T-helper 2 cell (primary cell): Measurements from ENCODE around the gene SERPINB5.

Experiments
- DNase-seq, 5 experiments: peaks; one replicate each; pipeline versions ENCODE4 v3.0.0 to v3.0.0-alpha.2; 2012 to 2022

The SERPINB5 gene

DNA sequence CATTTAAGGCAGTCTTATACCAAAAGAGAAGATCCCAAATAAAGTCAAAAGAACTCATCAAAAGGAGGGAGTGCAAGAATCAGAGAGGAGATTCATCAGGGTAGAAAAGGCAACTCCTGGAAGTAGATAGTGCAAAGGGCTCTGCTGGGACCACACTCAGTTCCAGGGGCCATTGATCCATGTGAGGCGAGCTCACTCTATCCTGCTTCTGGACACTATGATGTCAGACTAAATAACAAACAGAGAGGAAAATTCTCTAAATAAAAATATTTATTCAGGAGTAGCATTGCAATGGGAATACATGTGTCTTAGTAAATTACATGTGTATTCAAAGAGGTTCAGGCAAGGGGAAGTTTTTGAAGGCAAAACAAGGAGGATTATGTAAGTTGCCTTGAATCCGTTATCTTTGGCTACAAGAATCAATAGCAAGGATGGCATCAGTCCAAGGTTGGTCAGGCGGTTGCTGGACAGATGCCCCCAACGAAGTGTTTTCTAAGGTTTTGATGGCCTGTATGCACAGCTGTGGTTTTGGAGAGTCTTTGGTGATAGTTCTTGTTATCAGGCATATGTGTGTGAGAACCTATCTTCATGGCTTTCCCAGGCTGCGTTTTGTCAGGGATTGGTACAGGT, 52.2 kb downstream of the SERPINB5 start:
- DNase-seq = no peak

- DNase-seq = no peak
Measured at GRCh38 chr18:63532471-63532870, 55.7 kb downstream of the SERPINB5 start.

- peak in 1 of 5 experiments; percentile 22 for DNase-seq
Measured at GRCh38 chr18:63534615-63535014, 57.9 kb downstream of the SERPINB5 start.

GRCh38 chr18:63539904-63540510, 63.2 kb downstream of the SERPINB5 start:
- no peak for DNase-seq

- DNase-seq = no peak
Measured at GRCh38 chr18:63542069-63542468, 65.3 kb downstream of the SERPINB5 start, which contains the start of gene SERPINB12. SERPINB12 (plus strand) TSS chr18:63542369; CDS start chr18:63556160, 13,791 bp downstream.

DNA sequence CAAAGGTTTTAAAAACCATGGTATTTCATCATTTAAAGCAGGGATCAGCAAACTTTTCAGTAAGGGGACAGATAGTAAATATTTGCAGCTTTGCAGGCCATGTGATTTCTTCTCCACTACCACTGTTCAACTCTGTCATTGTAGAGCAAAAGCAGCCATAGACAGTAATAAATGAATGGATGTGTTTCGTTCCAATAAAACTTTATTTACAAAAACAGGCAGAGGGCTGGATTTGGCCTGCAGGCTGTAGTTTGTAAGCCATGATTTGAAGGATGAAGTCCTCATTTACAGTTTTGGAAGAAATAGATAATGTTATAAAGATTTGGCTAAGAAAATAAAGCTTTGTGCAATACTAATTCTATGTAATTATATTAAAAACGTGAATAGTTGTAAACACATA, 67.3 kb downstream of the SERPINB5 start:
- no peak for DNase-seq

DNA sequence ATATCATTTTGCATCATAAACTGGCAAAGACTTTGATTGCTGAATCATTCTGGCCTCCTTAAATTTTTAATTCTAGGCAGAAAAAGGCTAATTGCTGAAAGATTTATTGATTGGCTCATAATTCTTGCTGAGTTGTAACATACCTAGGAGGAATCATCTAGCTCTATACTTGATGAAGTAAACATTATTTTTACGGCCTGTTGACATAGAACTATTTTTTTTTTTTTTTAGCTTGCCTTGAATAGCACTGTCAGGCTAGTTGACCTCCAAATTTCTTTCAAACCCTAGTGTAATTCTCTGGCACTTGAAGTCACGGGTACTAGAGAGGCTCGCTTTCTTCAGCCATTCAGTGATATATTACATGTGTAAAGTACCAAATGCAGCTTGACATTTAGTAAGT, 68.2 kb downstream of the SERPINB5 start:
- DNase-seq = no peak

- DNase-seq = no peak
Measured at GRCh38 chr18:63550068-63550467, 73.3 kb downstream of the SERPINB5 start.

- no peak for DNase-seq
Measured at GRCh38 chr18:63551769-63552168, 75.0 kb downstream of the SERPINB5 start.

DNA sequence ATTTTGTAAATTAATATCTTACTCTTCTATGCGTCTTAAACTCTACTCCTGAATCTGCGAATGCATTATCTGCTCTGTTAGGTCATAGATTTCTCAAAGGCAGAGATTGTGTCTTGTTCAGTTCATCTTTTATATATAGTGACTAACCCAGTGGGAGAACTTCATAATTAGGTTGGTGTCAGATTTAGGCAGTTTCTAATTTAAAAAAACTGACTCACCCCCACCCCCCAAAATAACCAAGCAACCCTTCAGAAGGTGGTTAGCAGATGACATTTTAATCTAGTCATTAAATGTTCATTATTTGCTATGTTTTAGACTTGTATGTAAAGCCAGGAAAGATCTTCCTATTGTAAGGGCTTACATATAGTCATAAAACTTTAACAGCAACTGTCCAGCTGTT, 75.8 kb downstream of the SERPINB5 start:
- no peak for DNase-seq

DNA sequence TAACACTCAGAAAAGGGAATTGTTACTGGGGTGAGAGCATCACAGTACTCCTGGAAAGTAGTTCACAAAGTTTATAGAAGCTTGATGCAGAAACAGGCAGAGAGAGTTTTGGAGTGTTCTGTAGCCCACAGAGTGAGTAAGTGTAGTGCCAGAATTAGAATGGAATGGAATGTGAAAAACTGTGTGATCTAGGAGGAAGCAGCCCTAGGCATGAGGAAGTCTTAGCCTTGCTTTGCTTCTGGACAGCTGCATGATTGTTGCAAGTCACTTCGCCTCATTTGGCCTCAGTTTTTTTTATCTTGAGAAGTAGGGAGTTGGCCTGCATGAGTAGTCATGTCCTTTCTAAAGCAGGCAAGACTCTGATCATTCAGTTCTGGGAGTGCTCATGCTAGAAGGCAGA, 76.3 kb downstream of the SERPINB5 start:
- no peak for DNase-seq
